ENCODE measurements around the gene HSBP1L1.

HSBP1L1 gene

GRCh38 chr18:79930020-79930642, 34.3 kb upstream of the HSBP1L1 start:
- no peak for DNase-seq (ENCODE audit: low spot score)

GRCh38 chr18:79931475-79931874, 33.0 kb upstream of the HSBP1L1 start:
- DNase-seq (ENCODE audit: low spot score): no peak

GRCh38 chr18:79932907-79933306, 31.5 kb upstream of the HSBP1L1 start:
- no peak for DNase-seq (ENCODE audit: low spot score)

GRCh38 chr18:79933765-79934164, 30.7 kb upstream of the HSBP1L1 start:
- no peak for DNase-seq (ENCODE audit: low spot score)

GRCh38 chr18:79934311-79935097, 29.9 kb upstream of the HSBP1L1 start:
- DNase-seq (ENCODE audit: low spot score): no peak

- no peak for DNase-seq (ENCODE audit: low spot score)
Observed at GRCh38 chr18:79935098-79935480, 29.4 kb upstream of the HSBP1L1 start.

GRCh38 chr18:79935499-79935898, 28.9 kb upstream of the HSBP1L1 start:
- DNase-seq (ENCODE audit: low spot score): no peak

GRCh38 chr18:79935925-79936324, 28.5 kb upstream of the HSBP1L1 start:
- DNase-seq (ENCODE audit: low spot score): no peak

- DNase-seq (ENCODE audit: low spot score): no peak
Observed at GRCh38 chr18:79936641-79937040, 27.8 kb upstream of the HSBP1L1 start.

- no peak for DNase-seq (ENCODE audit: low spot score)
Observed at GRCh38 chr18:79937103-79937860, 27.2 kb upstream of the HSBP1L1 start.

- DNase-seq (ENCODE audit: low spot score): no peak
Observed at GRCh38 chr18:79938196-79938595, 26.2 kb upstream of the HSBP1L1 start.

- no peak for DNase-seq (ENCODE audit: low spot score)
Observed at GRCh38 chr18:79939096-79939495, 25.3 kb upstream of the HSBP1L1 start.

- no peak for DNase-seq (ENCODE audit: low spot score)
Observed at GRCh38 chr18:79940126-79940813, 24.2 kb upstream of the HSBP1L1 start.

- no peak for DNase-seq (ENCODE audit: low spot score)
Observed at GRCh38 chr18:79940814-79941472, 23.5 kb upstream of the HSBP1L1 start.

- no peak for DNase-seq (ENCODE audit: low spot score)
Observed at GRCh38 chr18:79941473-79942119, 22.8 kb upstream of the HSBP1L1 start.

- no peak for DNase-seq (ENCODE audit: low spot score)
Observed at GRCh38 chr18:79942211-79942610, 22.2 kb upstream of the HSBP1L1 start.

- no peak for DNase-seq (ENCODE audit: low spot score)
Observed at GRCh38 chr18:79942786-79943607, 21.4 kb upstream of the HSBP1L1 start.

- no peak for DNase-seq (ENCODE audit: low spot score)
Observed at GRCh38 chr18:79943608-79944125, 20.8 kb upstream of the HSBP1L1 start.

GRCh38 chr18:79944126-79944731, 20.2 kb upstream of the HSBP1L1 start:
- no peak for DNase-seq (ENCODE audit: low spot score)

- DNase-seq (ENCODE audit: low spot score): no peak
Observed at GRCh38 chr18:79944746-79945117, 19.7 kb upstream of the HSBP1L1 start.

All from hepatic stellate cell (primary cell).